Endometrial microvascular endothelial cells (primary cell): ENCODE measurements around the gene SEMA5B. TPM values are rescaled to one million over a fixed set of nuclear protein-coding genes. Genes with fewer than 3 reads are reported as not detected.

Experiments used
- in situ Hi-C: cut with HindIII; loops from 2 replicates; pipeline ENCODE4 v1.10.0; 2017; ENCODE audit warnings: low sequenced_read_pairs, low pct_unique_long_range_greater_than_20kb; ENCODE audit errors: inconsistent ontology term
- total RNA-seq: library from RNA; depleted of rRNA; stranded (reverse); fragments of >200 nt; gene quantifications from one replicate; pipeline ENCODE4 v1.2.3, GENCODE V29; 2015; ENCODE audit errors: inconsistent ontology term

SEMA5B gene
- total RNA-seq, 1 donor from 2014 or later: not detected

- in situ Hi-C loops: no loop called here
These were observed 90.6 kb downstream of the SEMA5B start for GRCh38 chr3:122936986-122937385.

GRCh38 chr3:122936335-122936734, 91.2 kb downstream of the SEMA5B start:
- in situ Hi-C loops: no loop called here

- in situ Hi-C loops: no loop called here
These were observed 93.3 kb downstream of the SEMA5B start for GRCh38 chr3:122934251-122934650.

- in situ Hi-C loops: no loop called here
These were observed 95.2 kb downstream of the SEMA5B start for GRCh38 chr3:122932251-122932967.

- in situ Hi-C loops: no loop called here
These were observed 95.9 kb downstream of the SEMA5B start for GRCh38 chr3:122931636-122932035.

- in situ Hi-C loops: no loop called here
These were observed 97.2 kb downstream of the SEMA5B start for GRCh38 chr3:122930063-122930997.

- in situ Hi-C loops: no loop called here
These were observed 98.1 kb downstream of the SEMA5B start for GRCh38 chr3:122929188-122930062.

GRCh38 chr3:122928396-122929187, 99.0 kb downstream of the SEMA5B start:
- in situ Hi-C loops: no loop called here

GRCh38 chr3:122927726-122928125, 99.8 kb downstream of the SEMA5B start:
- in situ Hi-C loops: no loop called here

GRCh38 chr3:122926811-122927210, 100.8 kb downstream of the SEMA5B start:
- in situ Hi-C loops: no loop called here

- in situ Hi-C loops: no loop called here
These were observed 101.2 kb downstream of the SEMA5B start for GRCh38 chr3:122926322-122926721.

- in situ Hi-C loops: no loop called here
These were observed 101.8 kb downstream of the SEMA5B start for GRCh38 chr3:122925756-122926155.

GRCh38 chr3:122924056-122924455, 103.5 kb downstream of the SEMA5B start:
- in situ Hi-C loops: no loop called here

GRCh38 chr3:122923611-122924010, 104.0 kb downstream of the SEMA5B start:
- in situ Hi-C loops: no loop called here

GRCh38 chr3:122921791-122922651, 105.5 kb downstream of the SEMA5B start:
- in situ Hi-C loops: no loop called here

- in situ Hi-C loops: no loop called here
These were observed 106.6 kb downstream of the SEMA5B start for GRCh38 chr3:122920986-122921385.

GRCh38 chr3:122919291-122919610, 108.3 kb downstream of the SEMA5B start:
- in situ Hi-C loops: no loop called here
